Measurements from ENCODE around the gene UMODL1. TPM values are rescaled to one million over a fixed set of nuclear protein-coding genes. Genes with fewer than 3 reads are reported as not detected.

Gene UMODL1
- total RNA-seq, 1 experiment from 2014 or later: not detected

- no peak overlapping the region for H3K4me3 Mint-ChIP-seq
- TF ChIP-seq CTCF (conservative IDR thresholded peaks at IDR 0.05): no peak
- H2BK20ac ChIP-seq (ENCODE audit: low read depth, low read length, poor library complexity, severe bottlenecking): no peak overlapping the region
- H4K5ac ChIP-seq (ENCODE audit: insufficient read length, low read depth, low read length): no peak overlapping the region
- no peak overlapping the region for H3K18ac ChIP-seq (ENCODE audit: insufficient read length, low read depth, low read length)
- no peak overlapping the region for H2BK5ac ChIP-seq (ENCODE audit: insufficient read length, low read length)
- H4K91ac ChIP-seq (ENCODE audit: insufficient read length, low read depth, low read length): no peak overlapping the region
- no peak overlapping the region for H3K4ac ChIP-seq (ENCODE audit: low read depth, low read length)
- H3K56ac ChIP-seq (ENCODE audit: insufficient read length, low read depth, low read length): no peak overlapping the region
- H2AFZ ChIP-seq (ENCODE audit: low read length): no peak overlapping the region
- H3K14ac ChIP-seq (ENCODE audit: insufficient read depth, low read length): no peak overlapping the region
- H2BK15ac ChIP-seq (ENCODE audit: low read depth, low read length): no peak overlapping the region
- H3K4me2 ChIP-seq (ENCODE audit: insufficient read depth, insufficient read length, low read length): no peak overlapping the region
- DNase-seq: no peak
- no peaks in the 10 kb centered on the region for H3K27me3 ChIP-seq (ENCODE audit: insufficient read depth, low read length)
- H3K27me3 Mint-ChIP-seq (ENCODE audit: low read depth): peaks cover 9% of the 10 kb centered on the region
- no peaks in the 10 kb centered on the region for H3K36me3 Mint-ChIP-seq (ENCODE audit: insufficient read depth in 1 of 3, low read depth in 3 of 3)
- no CpG with 5 or more reads among the region's 2 CpGs for WGBS (ENCODE audit: extremely low coverage, insufficient read length, low lambda C conversion rate)
- no peaks in the 10 kb centered on the region for H3K79me1 ChIP-seq (ENCODE audit: insufficient read depth, low read depth, low read length, poor library complexity, severe bottlenecking)
- H3K4me1 Mint-ChIP-seq: no peaks in the 10 kb centered on the region
- H3K79me2 ChIP-seq (ENCODE audit: insufficient read depth, low read length): no peaks in the 10 kb centered on the region
- no peak overlapping the region for H4K8ac ChIP-seq (replicated peaks; ENCODE audit: insufficient read length, low read depth, low read length)
- H2BK12ac ChIP-seq (ENCODE audit: insufficient read length, low read depth, low read length): no peak overlapping the region
- H3K9ac ChIP-seq (ENCODE audit: extremely low read depth, insufficient read length, low read length): no peak overlapping the region
- no peak overlapping the region for H3T11ph ChIP-seq (ENCODE audit: low read length)
- H3K23me2 ChIP-seq (ENCODE audit: insufficient read length, low read depth, low read length, poor library complexity, severe bottlenecking): no peaks in the 10 kb centered on the region
- H2BK120ac ChIP-seq (ENCODE audit: low read depth, low read length, poor library complexity, severe bottlenecking): no peak overlapping the region
- H3K27ac ChIP-seq (ENCODE audit: insufficient read length, low read depth, low read length): no peak overlapping the region
- H3K23ac ChIP-seq (ENCODE audit: insufficient read length, low read depth, low read length): no peak overlapping the region
- no peaks in the 10 kb centered on the region for H3K4me1 ChIP-seq (ENCODE audit: insufficient read depth, low read length)
- no peak overlapping the region for H3K27ac Mint-ChIP-seq
- H4K20me1 ChIP-seq (ENCODE audit: control insufficient read depth, insufficient read depth, insufficient read length): no peaks in the 10 kb centered on the region
- no peaks in the 10 kb centered on the region for H3K9me3 ChIP-seq (ENCODE audit: control insufficient read depth, low read depth, low read length)
- peaks cover 0 to 5% of the 10 kb centered on the region in 2 experiments; a peak in 1 of 5 replicates for H3K9me3 Mint-ChIP-seq
- no peak overlapping the region for H2AK5ac ChIP-seq (ENCODE audit: insufficient read length, low read length)
Measured at GRCh38 chr21:42186591-42186990, 115.5 kb downstream of the UMODL1 start.
